ENCODE measurements around the gene TTF2.

DNA sequence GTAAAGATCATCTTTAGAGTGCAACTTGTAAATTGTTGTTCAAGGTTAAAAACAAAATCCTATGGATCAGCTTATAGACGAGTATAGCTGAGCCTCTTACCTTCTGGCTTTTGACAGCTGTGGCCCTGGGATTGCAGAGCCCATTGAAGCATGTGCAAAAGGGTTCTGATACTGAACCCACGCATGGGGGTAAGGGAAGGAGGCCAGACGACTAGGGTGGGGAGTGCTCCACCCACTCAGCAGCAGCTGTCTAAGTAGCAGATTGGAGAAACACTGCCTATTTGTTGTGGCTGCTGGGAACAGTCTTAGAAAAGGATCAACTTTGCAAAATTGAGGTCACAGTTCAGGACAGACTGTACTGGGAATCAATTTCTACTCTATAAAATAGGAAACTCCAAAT is 42.5 kb upstream of the TTF2 start:
- TF ChIP-seq, protein P1, sequence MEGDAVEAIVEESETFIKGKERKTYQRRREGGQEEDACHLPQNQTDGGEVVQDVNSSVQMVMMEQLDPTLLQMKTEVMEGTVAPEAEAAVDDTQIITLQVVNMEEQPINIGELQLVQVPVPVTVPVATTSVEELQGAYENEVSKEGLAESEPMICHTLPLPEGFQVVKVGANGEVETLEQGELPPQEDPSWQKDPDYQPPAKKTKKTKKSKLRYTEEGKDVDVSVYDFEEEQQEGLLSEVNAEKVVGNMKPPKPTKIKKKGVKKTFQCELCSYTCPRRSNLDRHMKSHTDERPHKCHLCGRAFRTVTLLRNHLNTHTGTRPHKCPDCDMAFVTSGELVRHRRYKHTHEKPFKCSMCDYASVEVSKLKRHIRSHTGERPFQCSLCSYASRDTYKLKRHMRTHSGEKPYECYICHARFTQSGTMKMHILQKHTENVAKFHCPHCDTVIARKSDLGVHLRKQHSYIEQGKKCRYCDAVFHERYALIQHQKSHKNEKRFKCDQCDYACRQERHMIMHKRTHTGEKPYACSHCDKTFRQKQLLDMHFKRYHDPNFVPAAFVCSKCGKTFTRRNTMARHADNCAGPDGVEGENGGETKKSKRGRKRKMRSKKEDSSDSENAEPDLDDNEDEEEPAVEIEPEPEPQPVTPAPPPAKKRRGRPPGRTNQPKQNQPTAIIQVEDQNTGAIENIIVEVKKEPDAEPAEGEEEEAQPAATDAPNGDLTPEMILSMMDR (IDR thresholded peaks at IDR 0.05; ENCODE audit: poor library complexity, severe bottlenecking) = no peak
- no peak for TF ChIP-seq EZH2 (IDR thresholded peaks at IDR 0.05; ENCODE audit: borderline replicate concordance, insufficient read depth, low read length, poor library complexity, severe bottlenecking)
- no peak for TF ChIP-seq EP300 (conservative IDR thresholded peaks at IDR 0.05; ENCODE audit: poor library complexity, severe bottlenecking)
- TF ChIP-seq POLR2AphosphoS5 (IDR thresholded peaks at IDR 0.05) = no peak
- TF ChIP-seq RAD21 (conservative IDR thresholded peaks at IDR 0.05) = no peak
- TF ChIP-seq, protein P2, sequence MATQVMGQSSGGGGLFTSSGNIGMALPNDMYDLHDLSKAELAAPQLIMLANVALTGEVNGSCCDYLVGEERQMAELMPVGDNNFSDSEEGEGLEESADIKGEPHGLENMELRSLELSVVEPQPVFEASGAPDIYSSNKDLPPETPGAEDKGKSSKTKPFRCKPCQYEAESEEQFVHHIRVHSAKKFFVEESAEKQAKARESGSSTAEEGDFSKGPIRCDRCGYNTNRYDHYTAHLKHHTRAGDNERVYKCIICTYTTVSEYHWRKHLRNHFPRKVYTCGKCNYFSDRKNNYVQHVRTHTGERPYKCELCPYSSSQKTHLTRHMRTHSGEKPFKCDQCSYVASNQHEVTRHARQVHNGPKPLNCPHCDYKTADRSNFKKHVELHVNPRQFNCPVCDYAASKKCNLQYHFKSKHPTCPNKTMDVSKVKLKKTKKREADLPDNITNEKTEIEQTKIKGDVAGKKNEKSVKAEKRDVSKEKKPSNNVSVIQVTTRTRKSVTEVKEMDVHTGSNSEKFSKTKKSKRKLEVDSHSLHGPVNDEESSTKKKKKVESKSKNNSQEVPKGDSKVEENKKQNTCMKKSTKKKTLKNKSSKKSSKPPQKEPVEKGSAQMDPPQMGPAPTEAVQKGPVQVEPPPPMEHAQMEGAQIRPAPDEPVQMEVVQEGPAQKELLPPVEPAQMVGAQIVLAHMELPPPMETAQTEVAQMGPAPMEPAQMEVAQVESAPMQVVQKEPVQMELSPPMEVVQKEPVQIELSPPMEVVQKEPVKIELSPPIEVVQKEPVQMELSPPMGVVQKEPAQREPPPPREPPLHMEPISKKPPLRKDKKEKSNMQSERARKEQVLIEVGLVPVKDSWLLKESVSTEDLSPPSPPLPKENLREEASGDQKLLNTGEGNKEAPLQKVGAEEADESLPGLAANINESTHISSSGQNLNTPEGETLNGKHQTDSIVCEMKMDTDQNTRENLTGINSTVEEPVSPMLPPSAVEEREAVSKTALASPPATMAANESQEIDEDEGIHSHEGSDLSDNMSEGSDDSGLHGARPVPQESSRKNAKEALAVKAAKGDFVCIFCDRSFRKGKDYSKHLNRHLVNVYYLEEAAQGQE (IDR thresholded peaks at IDR 0.05; ENCODE audit: borderline replicate concordance) = no peak
- no peak for TF ChIP-seq TAF1 (IDR thresholded peaks at IDR 0.05; ENCODE audit: low read depth)

Data from neural cell (in vitro differentiated cells).